Tibial nerve (tissue), 3 donors: Measurements from ENCODE around the gene CDK15.

Experiments used
- POLR2A ChIP-seq, 2 donors: fragments of 450-650 bp; IDR thresholded peaks; one replicate each; pipeline ENCODE4 v1.6.1; 2017; ENCODE audit warnings: antibody characterized with exemption in 2 of 2, mild to moderate bottlenecking in 2 of 2, moderate library complexity in 2 of 2
- TF ChIP-seq, protein P1 (sequence below), 5 experiments: fragments of 200-600 bp in 3 of 5; fragments of 450-650 bp in 2 of 5; sonication (generic) in 3 of 5; IDR thresholded peaks; one replicate each; pipeline ENCODE4 v1.5.1; 2016 to 2019; ENCODE audit warnings: antibody characterized with exemption in 5 of 5, mild to moderate bottlenecking in 3 of 5, moderate library complexity in 2 of 5

DNA sequence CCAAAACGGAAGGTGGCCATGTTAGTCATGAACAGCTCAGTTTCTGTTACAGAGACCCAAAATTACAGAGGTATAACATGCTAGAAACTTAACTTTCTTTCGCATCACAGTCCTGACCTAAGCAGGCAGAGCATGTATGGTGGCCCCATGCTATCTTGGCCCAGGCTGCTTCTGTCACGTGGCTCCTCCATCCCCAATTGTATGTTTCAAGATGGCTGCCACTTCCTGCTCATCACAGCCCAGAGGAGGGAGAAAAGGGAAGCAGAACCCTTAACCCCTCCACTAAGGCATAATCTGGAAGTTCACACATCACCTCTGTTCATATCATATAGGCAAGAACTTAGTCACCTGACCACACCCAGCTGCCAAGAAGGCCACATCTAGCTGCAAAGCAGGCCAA, 28.7 kb downstream of the CDK15 start:
- TF ChIP-seq, protein P1, sequence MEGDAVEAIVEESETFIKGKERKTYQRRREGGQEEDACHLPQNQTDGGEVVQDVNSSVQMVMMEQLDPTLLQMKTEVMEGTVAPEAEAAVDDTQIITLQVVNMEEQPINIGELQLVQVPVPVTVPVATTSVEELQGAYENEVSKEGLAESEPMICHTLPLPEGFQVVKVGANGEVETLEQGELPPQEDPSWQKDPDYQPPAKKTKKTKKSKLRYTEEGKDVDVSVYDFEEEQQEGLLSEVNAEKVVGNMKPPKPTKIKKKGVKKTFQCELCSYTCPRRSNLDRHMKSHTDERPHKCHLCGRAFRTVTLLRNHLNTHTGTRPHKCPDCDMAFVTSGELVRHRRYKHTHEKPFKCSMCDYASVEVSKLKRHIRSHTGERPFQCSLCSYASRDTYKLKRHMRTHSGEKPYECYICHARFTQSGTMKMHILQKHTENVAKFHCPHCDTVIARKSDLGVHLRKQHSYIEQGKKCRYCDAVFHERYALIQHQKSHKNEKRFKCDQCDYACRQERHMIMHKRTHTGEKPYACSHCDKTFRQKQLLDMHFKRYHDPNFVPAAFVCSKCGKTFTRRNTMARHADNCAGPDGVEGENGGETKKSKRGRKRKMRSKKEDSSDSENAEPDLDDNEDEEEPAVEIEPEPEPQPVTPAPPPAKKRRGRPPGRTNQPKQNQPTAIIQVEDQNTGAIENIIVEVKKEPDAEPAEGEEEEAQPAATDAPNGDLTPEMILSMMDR (IDR thresholded peaks at IDR 0.05), result no peak
- no peak for TF ChIP-seq POLR2A (IDR thresholded peaks at IDR 0.05)
